A549 (cell line): ENCODE data around the gene THADA. TPM values are rescaled to one million over a fixed set of nuclear protein-coding genes. Genes with fewer than 3 reads are reported as not detected.

Experiments used
- ATAC-seq, 2 experiments: fragments of 200-7000 bp in 1 of 2; fragments of >200 bp in 1 of 2; cut with Nextera tagmentation in 1 of 2; cut with Tn5 transposase in 1 of 2; 3 replicates each; pipeline versions ENCODE4 v1.8.0 to v1.9.1; 2018 to 2020; ENCODE audit warnings: mild to moderate bottlenecking in 1 of 2, moderate library complexity in 1 of 2
- CTCF ChIA-PET: fragments of 300-600 bp; sonication (Branson Sonifier 250); formaldehyde crosslinking; extraction: SDS; loops from one replicate; lab custom pipeline; 2021; ENCODE audit warnings: antibody characterized with exemption, inconsistent platforms; lab: Yijun Ruan, JAX
- POLR2A ChIA-PET: fragments of 350-600 bp; formaldehyde crosslinking; extraction: SDS; loops from one replicate; lab custom pipeline; 2021; ENCODE audit warnings: antibody characterized with exemption, inconsistent platforms; lab: Yijun Ruan, JAX
- DNase-seq, 2 experiments: peaks; one replicate each; pipeline versions ENCODE4 v3.0.0 to v3.0.0-alpha.2; 2011 to 2016; ENCODE audit warnings: low read depth in 1 of 2, low spot score in 1 of 2
- FAIRE-seq: peaks from 2 replicates; lab custom pipeline; 2011; peaks lifted over from hg19 to GRCh38; lab: Jason Lieb, UNC
- H3K27ac ChIP-seq, 2 experiments: fragments of >200 bp; sonication (Bioruptor Twin); formaldehyde crosslinking; 3 replicates each; pipeline ENCODE4 v1.5.1; 2016 to 2017
- H3K4me1 ChIP-seq: fragments of >200 bp; sonication (Bioruptor Twin); formaldehyde crosslinking; 3 replicates; pipeline ENCODE4 v1.6.1; 2016
- H3K4me2 ChIP-seq: fragments of >200 bp; sonication (Bioruptor Twin); formaldehyde crosslinking; 3 replicates; pipeline ENCODE4 v1.6.1; 2016
- H3K4me3 ChIP-seq: fragments of >200 bp; sonication (Bioruptor Twin); formaldehyde crosslinking; 3 replicates; pipeline ENCODE4 v1.5.1; 2016
- H3K9me3 ChIP-seq: fragments of >200 bp; sonication (Bioruptor Twin); formaldehyde crosslinking; 3 replicates; pipeline ENCODE4 v1.6.1; 2016
- CBX2 ChIP-seq: fragments of 200-600 bp; sonication (generic); IDR thresholded peaks from 2 replicates; pipeline ENCODE4 v1.6.1; 2016; ENCODE audit warnings: low read depth, mild to moderate bottlenecking, borderline replicate concordance
- ESRRA ChIP-seq: fragments of 150-350 bp; IDR thresholded peaks from 2 replicates; pipeline ENCODE4 v1.6.1; 2014; ENCODE audit warnings: mild to moderate bottlenecking, low read length, borderline replicate concordance
- HOXB5 ChIP-seq: fragments of 250-450 bp; sonication (Bioruptor Pico); IDR thresholded peaks from 2 replicates; pipeline ENCODE4 v1.5.0; 2020; ENCODE audit warnings: mild to moderate bottlenecking, moderate library complexity
- JUNB ChIP-seq: fragments of >200 bp; sonication (Bioruptor Twin); formaldehyde crosslinking; IDR thresholded peaks from 2 replicates; pipeline ENCODE4 v1.6.1; 2016
- NFE2L2 ChIP-seq: fragments of 150-350 bp; conservative IDR thresholded peaks from 2 replicates; pipeline ENCODE4 v1.6.1; 2014; ENCODE audit warnings: low read length
- RFX5 ChIP-seq: fragments of 450-650 bp; IDR thresholded peaks from 2 replicates; pipeline ENCODE4 v1.7.1; 2014; ENCODE audit warnings: antibody characterized with exemption, mild to moderate bottlenecking, moderate library complexity
- RNF2 ChIP-seq: fragments of 200-600 bp; sonication (generic); IDR thresholded peaks from 2 replicates; pipeline ENCODE4 v1.6.1; 2016; ENCODE audit warnings: low read depth, mild to moderate bottlenecking, antibody characterized with exemption, moderate library complexity, borderline replicate concordance
- SREBF2 ChIP-seq: fragments of 450-650 bp; IDR thresholded peaks from 2 replicates; pipeline ENCODE4 v1.6.1; 2014; ENCODE audit warnings: mild to moderate bottlenecking, moderate library complexity
- TFCP2L1 ChIP-seq: fragments of 250-450 bp; sonication (Bioruptor Pico); IDR thresholded peaks from 2 replicates; pipeline ENCODE4 v1.5.0; 2021; ENCODE audit warnings: mild to moderate bottlenecking
- ZNF302 ChIP-seq: fragments of 250-450 bp; sonication (Bioruptor Pico); IDR thresholded peaks from 2 replicates; pipeline ENCODE4 v1.9.0; 2021; ENCODE audit warnings: inconsistent platforms, mild to moderate bottlenecking, moderate library complexity
- WGBS: methylation state at CpG from one replicate; pipeline ENCODE4 v1.1.6; 2017; ENCODE audit errors: missing lambda C conversion rate; 5-methylcytosine and 5-hydroxymethylcytosine counted together
- polyA plus RNA-seq, 4 experiments: library from polyadenylated mRNA; depleted of rRNA in 3 of 4; stranded (reverse); fragments of >200 nt; fragmentation: RNase III in 1 of 4; extraction: RNeasy Plus Mini Kit Qiagen cat#74134 plus additional on column Dnase treatment in 1 of 4; gene quantifications; 2 replicates in 3 of 4; 3 replicates in 1 of 4; pipeline ENCODE4 v1.2.3, GENCODE V29; 2011 to 2017
- TF ChIP-seq, protein P1 (sequence below): fragments of >200 bp; sonication (Bioruptor Twin); formaldehyde crosslinking; IDR thresholded peaks from 3 replicates; pipeline ENCODE4 v1.5.1; 2016
- TF ChIP-seq, protein P2 (sequence below): fragments of 250-450 bp; sonication (Bioruptor Pico); IDR thresholded peaks from 2 replicates; pipeline ENCODE4 v1.5.0; 2021; ENCODE audit warnings: mild to moderate bottlenecking, moderate library complexity, borderline replicate concordance

The THADA gene
- polyA plus RNA-seq, 2 of the 4 experiments (the other 2 are of a cell fraction) = 21.8 to 37.9 TPM

DNA sequence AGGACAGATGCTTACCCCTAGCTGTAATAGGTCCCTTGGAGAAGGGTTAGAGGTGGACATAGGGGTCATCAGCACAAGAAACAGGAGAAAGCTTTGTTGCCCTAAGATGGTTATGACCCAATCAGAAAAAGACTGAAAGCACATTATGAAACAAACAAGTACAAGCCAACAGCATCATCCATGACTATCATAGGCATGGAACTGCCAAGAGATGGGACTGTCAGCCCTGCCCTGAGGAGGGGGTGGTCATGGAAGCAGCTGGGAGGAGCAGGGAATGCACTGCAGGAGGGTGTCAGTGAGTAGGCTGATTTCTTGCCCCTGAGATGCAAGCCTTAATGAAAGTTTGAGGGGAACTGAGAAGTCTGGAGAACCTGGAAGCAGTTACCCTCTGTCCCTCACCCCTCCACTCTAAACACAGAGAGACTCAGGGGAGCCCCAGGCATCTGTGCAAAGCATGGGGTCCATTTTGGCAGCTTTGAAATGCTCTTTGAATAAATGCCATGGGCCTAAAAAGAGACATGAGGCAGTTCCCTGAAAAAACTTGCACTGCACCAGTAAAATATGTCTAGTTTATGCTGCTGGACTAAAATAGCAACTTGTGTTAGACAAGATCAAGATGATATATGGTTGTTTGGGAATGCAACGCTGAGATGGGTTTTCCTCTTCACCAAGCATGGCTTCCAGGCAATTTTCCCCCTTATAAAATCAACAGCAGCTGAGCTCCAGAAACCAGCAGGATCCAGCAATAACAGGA is 246.8 kb downstream of the THADA start:
- H3K9me3 ChIP-seq = no peaks in the 10 kb centered on the region
- no peak overlapping the region for H3K4me3 ChIP-seq
- H3K27ac ChIP-seq = no peak overlapping the region
- 41% methylated on average over 1 of the region's 1 CpG for WGBS
- ChIA-PET CTCF (interaction anchor here (0.6 to 1.0 kb wide), 3 partner anchors 8 to 135 kb away, joined by 3 read pairs; no protein-coding TSS in a partner anchor), POLR2A (no interaction called here)
- no peak for FAIRE-seq
- ATAC-seq = no peak
- TF ChIP-seq RFX5 (no peak), ESRRA (no peak)
- DNase-seq = no peak
- no peak overlapping the region for H3K4me2 ChIP-seq
- peaks cover 15% of the 10 kb centered on the region for H3K4me1 ChIP-seq

DNA sequence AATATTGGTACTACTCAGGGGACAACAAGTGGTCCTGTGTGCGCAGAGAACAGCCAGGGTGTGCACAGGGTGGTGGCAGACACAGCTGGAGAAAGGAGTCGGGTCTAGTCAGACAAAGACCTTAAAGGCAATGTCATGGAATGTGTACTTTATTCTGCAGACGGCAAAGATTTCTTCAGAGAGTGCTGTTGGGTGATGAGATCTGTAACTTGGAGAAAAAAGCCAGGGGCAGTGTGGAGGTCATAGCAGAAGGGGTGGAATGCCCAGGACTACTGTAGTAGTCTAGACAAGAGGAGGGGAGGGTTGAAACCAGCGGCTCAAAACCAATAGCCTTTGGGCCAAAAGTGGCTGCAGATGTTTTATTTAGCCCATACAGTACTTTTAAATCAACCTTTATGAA is 248.1 kb downstream of the THADA start:
- no peaks in the 10 kb centered on the region for H3K9me3 ChIP-seq
- TF ChIP-seq SREBF2 (no peak), RNF2 (no peak), CBX2 (no peak), TFCP2L1 (no peak), JUNB (no peak), NFE2L2 (no peak)
- TF ChIP-seq, protein P1, sequence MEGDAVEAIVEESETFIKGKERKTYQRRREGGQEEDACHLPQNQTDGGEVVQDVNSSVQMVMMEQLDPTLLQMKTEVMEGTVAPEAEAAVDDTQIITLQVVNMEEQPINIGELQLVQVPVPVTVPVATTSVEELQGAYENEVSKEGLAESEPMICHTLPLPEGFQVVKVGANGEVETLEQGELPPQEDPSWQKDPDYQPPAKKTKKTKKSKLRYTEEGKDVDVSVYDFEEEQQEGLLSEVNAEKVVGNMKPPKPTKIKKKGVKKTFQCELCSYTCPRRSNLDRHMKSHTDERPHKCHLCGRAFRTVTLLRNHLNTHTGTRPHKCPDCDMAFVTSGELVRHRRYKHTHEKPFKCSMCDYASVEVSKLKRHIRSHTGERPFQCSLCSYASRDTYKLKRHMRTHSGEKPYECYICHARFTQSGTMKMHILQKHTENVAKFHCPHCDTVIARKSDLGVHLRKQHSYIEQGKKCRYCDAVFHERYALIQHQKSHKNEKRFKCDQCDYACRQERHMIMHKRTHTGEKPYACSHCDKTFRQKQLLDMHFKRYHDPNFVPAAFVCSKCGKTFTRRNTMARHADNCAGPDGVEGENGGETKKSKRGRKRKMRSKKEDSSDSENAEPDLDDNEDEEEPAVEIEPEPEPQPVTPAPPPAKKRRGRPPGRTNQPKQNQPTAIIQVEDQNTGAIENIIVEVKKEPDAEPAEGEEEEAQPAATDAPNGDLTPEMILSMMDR = no peak
- POLR2A ChIA-PET = no interaction called here
- peaks cover 15% of the 10 kb centered on the region for H3K4me1 ChIP-seq
- CTCF ChIA-PET = no interaction called here
- no peak overlapping the region for H3K4me2 ChIP-seq
- DNase-seq (no peak), ATAC-seq (no peak), FAIRE-seq (no peak)
- no peak overlapping the region for H3K4me3 ChIP-seq
- WGBS = 86% methylated on average over 4 of the region's 4 CpGs
- no peak overlapping the region for H3K27ac ChIP-seq

DNA sequence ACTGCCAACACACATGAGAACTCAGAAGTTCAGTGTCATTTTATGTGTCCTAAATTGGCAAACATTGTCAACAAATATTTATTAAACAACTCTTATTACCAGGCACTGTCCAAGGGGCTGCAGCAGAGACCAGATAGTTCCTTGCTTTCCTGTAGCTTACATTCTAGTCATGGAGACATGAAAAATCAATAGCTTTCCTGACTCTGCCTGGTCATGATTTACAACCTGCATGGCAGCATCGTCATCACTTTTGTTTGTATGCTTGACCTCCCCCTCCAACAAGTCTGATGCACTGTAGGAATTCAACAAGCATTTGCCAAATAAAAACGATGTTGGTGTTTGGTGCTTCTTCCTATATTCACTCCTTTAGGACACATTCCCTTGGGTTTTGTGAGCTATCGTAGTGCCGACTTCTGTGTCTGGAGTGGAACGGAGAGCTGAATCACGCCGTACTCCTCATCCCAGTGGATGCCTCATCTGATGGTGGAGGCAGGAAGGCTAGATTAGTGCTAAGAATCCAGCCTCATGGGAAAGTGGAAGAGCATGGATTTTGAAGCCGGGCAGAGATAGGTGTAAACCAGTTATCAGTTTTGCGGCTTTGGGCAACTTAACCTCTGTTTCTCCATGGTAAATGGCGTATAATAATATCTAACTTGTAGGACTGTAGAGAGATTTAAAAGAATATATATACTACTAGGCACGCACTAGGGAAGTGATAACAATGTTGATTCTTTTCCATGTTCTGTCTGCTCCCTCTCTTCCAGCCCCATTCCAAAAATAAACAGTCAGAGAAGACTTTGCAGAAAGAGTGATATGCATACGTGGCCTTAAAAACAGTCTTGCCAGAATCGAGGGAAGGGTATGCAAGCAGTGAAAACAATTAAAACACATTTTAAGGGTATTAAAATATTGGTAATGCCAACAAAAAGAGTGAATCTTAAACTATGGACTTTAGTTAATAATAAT is 249.0 kb downstream of the THADA start:
- no peak for TF ChIP-seq HOXB5
- TF ChIP-seq, protein P2, sequence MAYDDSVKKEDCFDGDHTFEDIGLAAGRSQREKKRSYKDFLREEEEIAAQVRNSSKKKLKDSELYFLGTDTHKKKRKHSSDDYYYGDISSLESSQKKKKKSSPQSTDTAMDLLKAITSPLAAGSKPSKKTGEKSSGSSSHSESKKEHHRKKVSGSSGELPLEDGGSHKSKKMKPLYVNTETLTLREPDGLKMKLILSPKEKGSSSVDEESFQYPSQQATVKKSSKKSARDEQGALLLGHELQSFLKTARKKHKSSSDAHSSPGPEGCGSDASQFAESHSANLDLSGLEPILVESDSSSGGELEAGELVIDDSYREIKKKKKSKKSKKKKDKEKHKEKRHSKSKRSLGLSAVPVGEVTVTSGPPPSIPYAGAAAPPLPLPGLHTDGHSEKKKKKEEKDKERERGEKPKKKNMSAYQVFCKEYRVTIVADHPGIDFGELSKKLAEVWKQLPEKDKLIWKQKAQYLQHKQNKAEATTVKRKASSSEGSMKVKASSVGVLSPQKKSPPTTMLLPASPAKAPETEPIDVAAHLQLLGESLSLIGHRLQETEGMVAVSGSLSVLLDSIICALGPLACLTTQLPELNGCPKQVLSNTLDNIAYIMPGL (CRISPR knock-in tag) = no peak
- ATAC-seq (no peak), DNase-seq (no peak), FAIRE-seq (no peak)
- 92% methylated on average over 13 of the region's 13 CpGs for WGBS
- H3K4me1 ChIP-seq = peaks cover 16% of the 10 kb centered on the region
- no peaks in the 10 kb centered on the region for H3K9me3 ChIP-seq
- ChIA-PET POLR2A (no interaction called here), CTCF (interaction anchor here (0.8 to 1.0 kb wide), 2 partner anchors 12 to 138 kb away, joined by 3 read pairs; no protein-coding TSS in a partner anchor)
- no peak overlapping the region for H3K27ac ChIP-seq
- no peak overlapping the region for H3K4me2 ChIP-seq
- H3K4me3 ChIP-seq = no peak overlapping the region

DNA sequence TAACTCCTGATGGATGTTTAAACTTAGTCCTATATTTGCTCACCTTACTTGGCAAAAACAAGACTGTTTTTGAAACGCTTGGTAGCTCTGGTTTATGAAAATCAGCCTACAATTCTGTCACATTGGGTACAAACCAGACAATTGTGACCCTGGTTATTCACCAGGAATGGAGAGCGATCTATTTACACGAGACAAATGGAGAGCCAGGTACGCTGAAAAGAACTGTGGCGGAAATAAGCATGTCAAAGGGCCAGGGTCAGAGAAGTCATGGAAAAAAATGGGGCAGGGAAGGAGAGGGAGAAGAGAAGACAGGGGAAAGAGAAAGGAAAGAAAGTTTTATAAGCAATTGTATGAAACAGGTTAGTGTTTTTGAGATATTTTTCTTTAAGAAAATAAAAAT is 250.0 kb downstream of the THADA start:
- Histone ChIP-seq H3K4me2 (no peak overlapping the region), H3K9me3 (no peaks in the 10 kb centered on the region), H3K4me1 (peaks cover 26% of the 10 kb centered on the region), H3K27ac (no peak overlapping the region), H3K4me3 (no peak overlapping the region)
- TF ChIP-seq ESRRA (no peak), HOXB5 (no peak), ZNF302 (no peak), SREBF2 (no peak)
- ATAC-seq = no peak
- POLR2A ChIA-PET = interaction anchor here (0.6 kb wide), 1 partner anchor 20 kb away, joined by 3 read pairs; no protein-coding TSS in a partner anchor
- no peak for FAIRE-seq
- DNase-seq = no peak
- CTCF ChIA-PET = interaction anchor here (0.8 kb wide), 2 partner anchors 11 to 67 kb away, joined by 3 read pairs; no protein-coding TSS in a partner anchor
- 88% methylated on average over 5 of the region's 5 CpGs for WGBS
